Measurements from ENCODE around the gene SLC16A6.
"Not testable (repeated sequence)": the region's sequence is repeated elsewhere in the genome, so short reads cannot be mapped to it uniquely, and the experiment has no call there.

Gene SLC16A6

DNA sequence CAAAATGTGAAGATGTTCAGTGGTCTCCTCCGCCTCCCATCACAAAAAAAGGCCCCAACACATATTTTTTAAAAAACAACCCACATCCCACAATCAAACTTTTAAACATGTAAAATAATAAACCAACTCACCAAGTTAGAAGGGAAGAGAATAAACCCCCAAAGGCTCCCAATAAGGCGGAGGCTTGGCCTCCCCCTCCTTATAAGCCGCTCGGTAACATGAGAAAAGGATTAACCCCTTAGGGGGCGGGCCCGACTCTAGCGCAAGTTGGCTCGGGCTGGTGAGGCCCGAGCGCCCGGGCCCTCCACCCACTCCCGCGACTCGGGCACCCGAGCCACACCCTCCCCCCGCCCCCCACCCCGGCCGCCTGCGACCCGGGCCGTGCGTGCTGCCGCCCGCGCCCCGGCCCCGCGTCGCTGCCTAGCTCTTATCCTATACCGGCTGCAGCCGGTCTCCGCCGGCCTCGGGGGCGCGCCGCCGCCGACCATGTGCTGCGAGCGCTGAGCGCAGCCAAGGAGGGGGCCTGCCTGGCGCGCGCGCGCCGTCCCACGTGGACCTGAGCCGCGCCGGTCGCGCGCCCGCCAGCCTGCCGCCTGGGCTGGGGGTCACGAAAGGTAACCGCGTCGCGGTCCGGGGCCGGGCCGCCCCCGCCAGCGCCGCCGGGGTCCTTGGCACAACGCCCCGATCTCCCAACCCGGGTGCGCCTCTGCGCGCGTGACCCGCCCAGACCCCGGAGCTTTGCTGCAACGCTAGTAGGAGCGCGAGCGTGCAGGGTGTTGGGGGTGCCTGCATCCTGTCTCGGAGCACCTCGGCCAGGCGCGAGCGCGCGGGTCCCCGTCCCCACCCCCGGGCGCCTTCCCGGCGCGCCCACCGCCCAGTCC is at the start of gene SLC16A6, which contains the start of gene ARSG:
Gene SLC16A6 (minus strand): TSS at position 173 of the 881 bp plus-strand sequence. CDS start 12,807 bp downstream, outside the sequence.
Gene ARSG (plus strand): TSS at position 541 of the 881 bp plus-strand sequence. CDS start 15,999 bp downstream, outside the sequence.
- DNase-seq = peak; percentile 62

DNA sequence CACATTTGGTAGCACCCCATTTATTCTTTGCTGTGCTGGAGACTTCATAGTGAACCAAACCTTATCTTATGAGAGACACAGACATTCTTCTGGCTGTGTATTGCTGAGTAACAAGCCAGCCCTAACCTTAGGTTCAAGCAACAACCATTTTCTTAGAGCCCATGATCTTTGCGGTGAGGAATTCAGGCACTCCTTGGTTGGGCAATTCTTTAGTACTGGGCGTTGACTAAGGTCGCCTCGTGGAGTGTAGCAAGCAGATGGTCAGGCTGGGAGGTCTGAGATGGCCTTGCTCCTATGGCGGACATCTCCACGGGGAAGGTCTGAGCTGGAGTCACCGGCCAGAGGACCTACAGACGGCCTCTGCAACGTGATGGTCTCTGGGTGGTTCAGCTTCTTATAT is 43.5 kb upstream of the SLC16A6 start:
- DNase-seq = no peak

- not testable (repeated sequence) for DNase-seq
These were observed 41.0 kb upstream of the SLC16A6 start for GRCh38 chr17:68331932-68332331.

GRCh38 chr17:68329331-68329730 is 38.4 kb upstream of the SLC16A6 start:
- no peak for DNase-seq

DNA sequence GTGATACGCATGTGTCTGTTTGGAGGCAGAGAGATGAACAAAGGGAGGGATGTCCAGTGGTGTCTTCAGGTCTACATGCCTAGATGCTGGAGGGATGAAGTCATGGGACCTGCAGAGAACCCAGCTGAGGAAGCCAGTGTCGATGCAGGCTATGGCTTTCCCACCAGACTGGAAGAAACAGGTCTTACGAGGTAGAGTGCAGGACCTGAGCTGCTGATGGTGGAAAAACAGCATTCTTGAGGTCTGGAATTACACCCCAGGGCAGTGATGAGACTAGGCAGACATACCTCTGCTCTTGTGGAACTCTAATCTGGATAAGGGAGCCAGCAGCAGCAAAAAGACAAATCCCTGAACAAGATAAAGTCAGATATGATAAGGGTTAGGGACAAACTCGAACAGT is 37.7 kb upstream of the SLC16A6 start:
- DNase-seq = no peak

DNA sequence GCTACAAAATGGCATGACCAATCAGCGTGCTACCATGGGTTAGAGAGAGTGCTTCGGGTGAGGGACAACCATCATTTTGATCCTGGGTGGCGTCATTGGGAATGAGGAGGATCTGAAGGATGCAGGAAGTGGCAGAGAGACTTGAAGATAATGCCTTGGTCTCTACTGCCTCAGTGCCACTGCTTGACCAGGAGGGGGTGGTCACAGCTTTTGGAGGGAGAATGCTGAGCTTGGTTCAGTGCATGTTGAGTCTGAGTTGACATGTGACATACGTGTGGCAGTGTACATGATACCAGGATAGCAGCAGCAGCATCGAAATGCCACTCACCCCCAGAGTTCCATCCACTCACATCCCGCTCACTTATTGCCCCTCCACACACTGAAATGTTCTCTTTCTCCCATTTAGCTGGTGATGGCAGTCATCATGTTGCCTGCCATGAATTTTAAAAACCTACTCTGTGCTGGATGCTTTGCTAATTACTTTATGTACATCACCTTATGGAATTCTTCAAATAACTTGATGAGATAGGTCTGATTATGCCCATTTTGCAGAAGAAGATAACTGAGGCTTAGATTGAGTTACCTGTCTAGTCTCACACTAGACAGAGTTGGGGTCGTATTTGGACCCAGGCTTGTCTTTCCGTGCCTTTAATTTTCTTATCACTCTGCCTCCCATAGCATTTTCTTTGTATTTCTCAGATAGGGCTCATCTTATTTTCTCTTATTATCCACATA is 37.1 kb upstream of the SLC16A6 start:
- DNase-seq = no peak

- DNase-seq = peak; percentile 21
These were observed 35.8 kb upstream of the SLC16A6 start for GRCh38 chr17:68326681-68327080.

GRCh38 chr17:68325961-68326360 is 35.0 kb upstream of the SLC16A6 start:
- DNase-seq = no peak

- no peak for DNase-seq
These were observed 33.9 kb upstream of the SLC16A6 start for GRCh38 chr17:68324654-68325336.

GRCh38 chr17:68324114-68324513 is 33.2 kb upstream of the SLC16A6 start:
- no peak for DNase-seq

DNA sequence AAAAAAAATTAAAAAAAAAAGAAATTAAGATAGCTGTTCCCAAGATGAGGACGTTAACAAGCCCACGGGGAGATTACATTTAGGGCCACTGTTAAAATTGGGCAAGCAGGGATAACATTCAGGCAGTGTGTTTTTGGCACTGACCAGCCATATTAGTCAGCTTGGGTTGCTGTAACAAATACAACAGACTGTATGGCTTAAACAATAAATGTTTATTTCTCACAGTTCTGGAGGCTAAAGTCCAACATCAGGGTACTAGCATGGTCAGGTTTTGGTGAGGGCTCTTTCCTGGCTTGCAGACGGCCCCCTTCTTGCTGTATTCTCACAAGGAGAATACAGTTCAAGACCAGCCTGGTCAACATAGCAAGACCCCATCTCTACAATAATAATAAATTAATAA is 31.7 kb upstream of the SLC16A6 start:
- no peak for DNase-seq

DNA sequence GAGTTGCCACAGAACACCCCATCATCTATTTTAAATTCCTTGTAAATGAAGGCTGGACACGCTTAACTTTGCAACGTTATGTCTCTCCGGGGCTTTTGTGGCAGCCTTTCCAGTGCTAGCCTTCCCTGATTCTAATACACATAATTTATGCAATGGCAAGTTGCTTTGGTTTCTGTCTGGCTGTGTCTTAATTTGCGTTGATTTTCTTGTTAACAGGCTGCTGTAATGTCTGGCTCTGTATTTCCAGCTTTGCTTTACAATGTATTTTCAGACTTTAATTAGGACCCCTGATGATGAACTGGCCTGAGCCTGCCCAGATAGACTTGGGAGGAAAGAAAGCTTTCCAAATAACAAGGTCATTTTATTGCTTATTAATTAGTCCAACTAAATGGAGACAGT is 30.6 kb upstream of the SLC16A6 start:
- DNase-seq = no peak

DNA sequence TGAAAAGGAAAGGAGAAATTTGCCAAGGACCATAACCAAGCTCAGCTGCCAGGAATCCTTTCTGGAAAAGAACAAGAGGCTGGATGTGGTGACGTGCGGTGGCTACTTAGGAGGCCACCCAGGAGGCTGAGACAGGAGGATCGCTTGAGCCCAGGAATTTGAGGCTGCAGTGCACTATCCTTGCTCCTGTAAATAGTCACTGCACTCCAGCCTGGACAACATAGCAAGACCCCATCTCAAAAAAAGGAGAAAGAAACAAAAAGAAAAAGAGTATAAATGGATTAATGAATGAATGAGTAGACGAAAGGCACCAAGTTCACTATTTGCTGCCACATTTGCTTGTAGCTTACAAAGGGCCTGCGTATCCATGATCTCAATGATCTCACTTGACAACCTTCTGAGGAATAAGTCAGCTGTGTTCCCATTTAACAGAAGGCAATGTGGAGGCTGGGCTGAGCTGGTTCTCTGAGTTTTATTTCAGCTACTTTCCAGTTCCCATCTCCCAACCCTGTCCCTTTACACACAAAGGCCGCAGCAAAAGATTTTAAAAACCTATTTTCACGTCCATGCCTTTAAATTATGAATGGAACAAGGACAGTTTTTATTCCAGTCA is 30.1 kb upstream of the SLC16A6 start:
- no peak for DNase-seq

- DNase-seq = no peak
These were observed 29.5 kb upstream of the SLC16A6 start for GRCh38 chr17:68320311-68320865.

- no peak for DNase-seq
These were observed 28.7 kb upstream of the SLC16A6 start for GRCh38 chr17:68319410-68320162.

GRCh38 chr17:68318103-68318991 is 27.4 kb upstream of the SLC16A6 start:
- DNase-seq = no peak

GRCh38 chr17:68317458-68317857 is 26.5 kb upstream of the SLC16A6 start:
- DNase-seq = no peak

DNA sequence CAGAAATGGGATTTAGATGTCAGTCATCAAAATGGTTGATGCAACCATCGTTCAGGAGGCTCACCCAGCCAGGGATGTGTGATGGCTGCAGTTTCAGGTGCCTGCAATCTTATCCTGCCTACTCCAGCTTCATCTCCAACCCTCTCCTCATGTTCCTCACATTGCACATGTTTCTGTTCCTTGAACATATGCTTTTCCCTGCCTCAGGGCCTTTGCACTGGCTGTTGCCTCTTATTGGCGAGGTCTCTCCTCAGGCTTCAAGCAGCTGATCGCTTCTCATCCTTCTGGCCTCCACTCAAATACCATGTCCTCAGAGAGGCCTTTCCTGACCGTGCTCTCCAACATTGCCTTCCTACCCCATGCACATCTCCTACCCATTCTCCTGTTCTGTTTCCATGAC is 25.0 kb upstream of the SLC16A6 start:
- no peak for DNase-seq

DNA sequence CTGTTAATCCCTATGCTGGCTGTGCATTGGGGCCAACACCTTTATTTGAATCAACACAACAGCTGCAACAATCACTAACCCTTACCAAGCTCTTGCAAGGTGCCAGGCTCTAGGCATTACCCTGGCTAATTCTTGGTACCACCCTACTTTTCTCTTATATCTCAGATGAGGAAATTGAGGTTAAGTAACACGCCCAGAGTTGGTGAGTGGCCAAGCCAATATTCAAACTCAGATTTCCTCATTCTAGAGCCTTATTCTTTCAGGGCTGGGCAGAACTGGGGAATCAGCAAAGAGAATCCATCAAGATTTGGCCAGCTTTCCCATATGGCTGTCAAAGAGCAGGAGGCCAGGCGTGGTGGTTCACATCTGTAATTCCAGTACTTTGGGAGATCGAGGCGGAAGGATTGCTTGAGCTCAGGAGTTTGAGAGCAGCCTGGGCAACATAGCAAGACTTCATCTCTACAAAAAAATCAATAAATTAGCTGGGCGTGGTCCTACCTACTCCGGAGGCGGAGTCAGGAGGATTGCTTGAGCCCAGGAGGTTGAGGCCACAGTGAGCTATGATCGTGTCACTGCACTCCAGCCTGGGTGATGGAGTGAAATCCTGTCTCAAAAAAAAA is 24.1 kb upstream of the SLC16A6 start:
- no peak for DNase-seq

- DNase-seq = peak; percentile 59
These were observed 19.2 kb upstream of the SLC16A6 start for GRCh38 chr17:68310152-68310551.
